Activated CD4-positive, alpha-beta T cell treated with anti-CD3 and anti-CD28 coated beads for 36 hours (primary cell): ENCODE measurements around the gene OMP. TPM values are rescaled to one million over a fixed set of nuclear protein-coding genes. Genes with fewer than 3 reads are reported as not detected.

Source experiments
- ATAC-seq: fragments of 200-7000 bp; cut with Tn5 transposase; one replicate; pipeline ENCODE4 v1.10.0; 2021; ENCODE audit warnings: mild to moderate bottlenecking, moderate library complexity
- CTCF ChIA-PET: fragments of 350-600 bp; sonication (Branson Sonifier 250); formaldehyde crosslinking; loops from one replicate; lab custom pipeline; 2021; ENCODE audit warnings: antibody characterized with exemption; lab: Charles Lee
- POLR2A ChIA-PET: fragments of 350-600 bp; sonication (Branson Sonifier 250); formaldehyde crosslinking; loops from one replicate; lab custom pipeline; 2021; ENCODE audit warnings: antibody characterized with exemption, inconsistent platforms; lab: Charles Lee
- DNase-seq: peaks from one replicate; pipeline ENCODE4 v3.0.0-alpha.2; 2020
- H3K27ac Mint-ChIP-seq: one replicate; pipeline ENCODE4 v1.8.0; 2021; ENCODE audit warnings: mixed read lengths
- H3K27me3 Mint-ChIP-seq: one replicate; pipeline ENCODE4 v1.8.0; 2021; ENCODE audit warnings: mixed read lengths
- H3K36me3 Mint-ChIP-seq: one replicate; pipeline ENCODE4 v1.8.0; 2021; ENCODE audit warnings: low read depth, mixed read lengths
- H3K4me1 Mint-ChIP-seq: one replicate; pipeline ENCODE4 v1.8.0; 2021; ENCODE audit warnings: mixed read lengths
- H3K4me3 Mint-ChIP-seq: one replicate; pipeline ENCODE4 v1.8.0; 2021; ENCODE audit warnings: mild to moderate bottlenecking, moderate library complexity, mixed read lengths
- H3K9me3 Mint-ChIP-seq: one replicate; pipeline ENCODE4 v1.8.0; 2021; ENCODE audit warnings: low read depth, mixed read lengths
- intact Hi-C, 2 experiments: fragments of 100-400 bp; cut with DNase I in 1 of 2; cut with micrococcal nuclease in 1 of 2; formaldehyde crosslinking; loops; one replicate each; pipeline versions ENCODE4 v1.14.2 to v1.15.1; 2022 to 2024; cut with DNase I, micrococcal nuclease
- total RNA-seq, 2 experiments: library from RNA; stranded (reverse); gene quantifications; one replicate each; pipeline ENCODE4 v1.2.3, GENCODE V29; 2021

Gene OMP
- total RNA-seq, 2 experiments from 2014 or later = not detected

DNA sequence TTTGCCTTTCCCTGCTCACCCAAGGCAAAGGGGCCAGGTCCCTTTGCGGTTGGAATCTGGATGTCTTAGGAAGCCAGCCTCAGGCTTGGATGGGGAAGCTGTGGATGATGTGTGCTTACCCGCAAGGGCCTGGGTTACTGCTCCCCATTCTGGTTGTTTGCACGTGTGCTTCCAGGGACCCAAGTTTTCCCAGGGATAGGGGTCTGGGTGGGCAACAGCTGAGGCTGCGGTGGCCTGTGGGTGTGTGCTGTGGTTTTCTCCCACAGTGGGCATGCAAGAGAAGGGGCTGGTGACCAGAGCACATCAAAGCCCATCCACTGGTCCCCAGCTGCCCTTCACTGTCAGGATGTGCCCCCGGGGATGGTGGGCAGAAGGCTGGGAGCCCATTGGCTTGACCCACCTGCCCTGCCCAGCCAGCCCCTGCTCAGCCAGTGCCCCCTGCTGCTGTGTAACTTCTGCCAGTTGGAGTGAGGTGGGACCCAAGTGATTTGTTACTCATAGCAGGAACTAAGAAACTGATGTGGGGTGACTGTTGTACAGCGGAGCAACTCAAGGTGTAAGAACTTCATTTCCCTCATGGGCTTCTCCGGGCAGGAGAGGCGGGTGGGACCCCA is 32.6 kb upstream of the OMP start:
- CTCF ChIA-PET = interaction anchor here (0.6 to 2.4 kb wide), 2 partner anchors 22 to 619 kb away, joined by 3 to 7 read pairs; no protein-coding TSS in a partner anchor
- no peak for ATAC-seq
- intact Hi-C loops = no loop called here

DNA sequence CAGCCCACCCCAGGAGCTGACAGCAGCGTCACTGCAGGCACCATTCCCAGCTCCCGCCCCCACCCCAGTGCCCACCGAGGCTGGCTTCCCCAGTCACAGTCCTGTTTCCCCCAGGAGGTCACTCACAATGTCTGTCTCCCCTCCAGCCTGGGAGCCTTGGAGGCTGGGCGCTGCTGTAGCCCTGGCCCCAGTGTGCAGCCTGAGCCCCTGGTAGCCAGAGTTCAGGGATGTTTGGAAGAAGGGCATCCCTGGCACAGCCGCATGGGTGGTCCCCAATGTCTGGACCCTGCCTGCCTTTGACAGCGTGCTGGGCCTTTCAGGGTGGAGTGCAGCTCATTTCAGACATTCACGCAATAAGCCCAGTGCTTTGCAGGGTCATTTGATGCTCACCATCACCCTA is 31.6 kb upstream of the OMP start:
- no peaks in the 10 kb centered on the region for H3K9me3 Mint-ChIP-seq
- no peak overlapping the region for H3K4me3 Mint-ChIP-seq
- POLR2A ChIA-PET = no interaction called here
- H3K27ac Mint-ChIP-seq = no peak overlapping the region
- peaks cover 15% of the 10 kb centered on the region for H3K4me1 Mint-ChIP-seq
- H3K27me3 Mint-ChIP-seq = no peaks in the 10 kb centered on the region
- ATAC-seq (no peak), DNase-seq (no peak)
- no peaks in the 10 kb centered on the region for H3K36me3 Mint-ChIP-seq
- intact Hi-C loops = no loop called here
- CTCF ChIA-PET = no interaction called here

More for the DNA sequence above, 32.6 kb upstream of the OMP start:
- no peaks in the 10 kb centered on the region for H3K36me3 Mint-ChIP-seq
- no peaks in the 10 kb centered on the region for H3K9me3 Mint-ChIP-seq
- DNase-seq = no peak
- H3K27me3 Mint-ChIP-seq = no peaks in the 10 kb centered on the region
- no peak overlapping the region for H3K4me3 Mint-ChIP-seq
- no peak overlapping the region for H3K27ac Mint-ChIP-seq
- H3K4me1 Mint-ChIP-seq = peaks cover 19% of the 10 kb centered on the region
- POLR2A ChIA-PET = no interaction called here

DNA sequence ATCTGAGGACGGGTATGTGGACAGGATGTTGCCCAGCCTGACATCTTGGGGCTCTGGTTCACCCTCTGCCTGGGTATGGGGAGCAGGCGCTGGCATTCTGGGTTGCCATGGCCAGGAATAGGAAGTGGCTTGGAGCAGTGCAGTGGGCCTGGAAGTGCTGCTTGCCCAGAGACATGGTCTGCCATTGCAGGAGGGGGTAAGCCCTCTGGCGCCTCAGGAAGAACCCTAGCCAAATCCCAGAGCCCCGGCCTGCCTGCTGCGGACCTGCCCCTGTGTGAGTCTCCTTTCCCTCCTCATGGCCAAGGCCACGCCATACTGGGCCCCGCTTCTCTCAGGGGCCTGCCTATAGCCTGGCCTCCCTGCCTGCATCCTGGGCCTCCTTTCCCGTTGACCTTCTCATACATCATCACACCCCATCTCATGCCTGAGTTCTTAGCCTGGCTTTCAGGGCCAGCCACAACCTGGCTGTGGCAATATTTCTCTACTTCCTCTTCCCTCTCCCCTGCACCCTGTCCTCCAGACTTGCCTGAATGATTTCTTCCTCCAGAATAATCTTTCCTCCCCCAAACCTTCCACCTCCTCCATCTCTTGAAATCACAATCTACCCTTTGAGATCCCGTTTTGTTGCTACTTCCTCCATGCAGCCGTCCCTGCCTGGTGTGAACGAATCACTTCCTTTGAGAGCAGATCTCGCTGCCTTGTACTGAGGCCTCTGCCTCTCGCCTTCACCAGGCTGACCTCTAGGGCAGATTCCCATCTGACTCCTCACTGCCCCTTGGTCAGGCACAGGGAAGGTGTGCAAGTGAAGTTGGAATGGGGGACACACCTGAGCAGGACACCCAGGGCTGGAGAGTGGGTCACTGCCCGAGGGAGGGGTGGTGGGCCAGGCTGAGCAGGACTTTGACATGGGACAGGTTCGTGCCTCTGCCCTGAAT is 30.7 kb upstream of the OMP start:
- ATAC-seq (no peak), DNase-seq (no peak)
- Mint-ChIP-seq H3K36me3 (no peaks in the 10 kb centered on the region), H3K27ac (no peak overlapping the region), H3K4me1 (peaks cover 15% of the 10 kb centered on the region), H3K4me3 (no peak overlapping the region), H3K9me3 (no peaks in the 10 kb centered on the region), H3K27me3 (no peaks in the 10 kb centered on the region)
- intact Hi-C loops = no loop called here
- CTCF ChIA-PET = no interaction called here
- POLR2A ChIA-PET = no interaction called here

DNA sequence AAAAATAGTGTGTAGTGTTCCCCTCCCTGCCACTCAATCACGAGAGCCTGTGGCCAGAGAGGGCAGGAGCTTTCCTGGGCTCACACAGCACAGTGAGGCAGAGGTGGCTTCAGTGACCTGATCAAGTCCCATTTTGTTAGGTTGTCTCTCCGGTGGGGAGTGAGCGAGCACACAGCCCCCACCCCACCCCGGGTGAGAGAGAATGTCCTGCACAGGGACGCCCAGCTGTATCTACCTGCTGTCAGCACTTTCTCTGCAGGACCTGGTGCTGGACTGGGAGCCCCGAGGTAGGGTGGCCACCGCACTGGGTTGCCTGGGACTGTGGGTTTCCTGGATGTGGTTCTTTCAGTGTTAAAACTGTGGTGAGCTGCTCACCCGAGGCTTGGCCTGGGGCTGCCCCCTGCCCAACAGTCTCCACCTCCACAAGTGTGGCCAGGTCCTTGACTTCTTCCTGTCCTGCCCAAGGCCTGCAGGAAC is 29.8 kb upstream of the OMP start:
- H3K27ac Mint-ChIP-seq = no peak overlapping the region
- H3K9me3 Mint-ChIP-seq = no peaks in the 10 kb centered on the region
- CTCF ChIA-PET = interaction anchor here (1.1 to 2.1 kb wide), 2 partner anchors 25 to 27 kb away, joined by 3 to 6 read pairs; no protein-coding TSS in a partner anchor
- peaks cover 15% of the 10 kb centered on the region for H3K4me1 Mint-ChIP-seq
- DNase-seq (peak; percentile 18), ATAC-seq (peak; percentile 55)
- no peak overlapping the region for H3K4me3 Mint-ChIP-seq
- H3K36me3 Mint-ChIP-seq = no peaks in the 10 kb centered on the region
- intact Hi-C loops = no loop called here
- H3K27me3 Mint-ChIP-seq = no peaks in the 10 kb centered on the region
- POLR2A ChIA-PET = no interaction called here

DNA sequence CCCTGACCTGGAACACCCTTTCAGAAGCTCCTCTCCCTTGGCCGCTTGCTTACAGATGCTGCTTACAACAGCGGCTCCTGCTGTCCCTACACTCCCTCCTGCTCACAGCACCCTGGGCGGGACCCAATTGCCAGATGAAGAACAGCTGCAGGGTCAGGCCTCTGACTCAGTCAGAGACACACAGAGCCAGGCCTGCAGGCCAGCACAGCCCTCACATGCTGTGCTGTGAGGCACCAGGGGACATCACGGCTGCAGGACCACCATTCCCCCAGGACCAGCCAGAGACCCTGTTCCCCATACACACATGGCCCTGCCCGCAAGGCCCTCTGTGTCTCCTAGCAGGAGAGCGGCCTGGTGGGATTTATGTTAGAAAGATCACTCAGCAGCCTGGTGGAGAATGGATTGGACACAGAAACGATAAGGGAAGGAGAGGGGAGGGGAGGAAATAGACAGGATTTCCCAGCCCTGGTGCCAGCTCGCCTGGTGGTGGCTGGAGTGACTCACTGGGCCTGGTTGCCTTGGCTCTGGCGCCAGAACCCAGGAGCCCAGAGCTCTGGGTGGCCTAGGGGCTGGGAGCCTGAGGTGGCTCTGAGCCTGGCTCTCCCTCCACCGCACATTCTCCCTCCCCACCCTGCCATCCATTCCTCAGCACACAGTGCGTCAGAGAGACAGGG is 29.2 kb upstream of the OMP start:
- H3K4me3 Mint-ChIP-seq = no peak overlapping the region
- POLR2A ChIA-PET = no interaction called here
- DNase-seq (no peak), ATAC-seq (no peak)
- CTCF ChIA-PET = interaction anchor here (1.1 to 2.1 kb wide), 2 partner anchors 26 to 28 kb away, joined by 3 to 6 read pairs; no protein-coding TSS in a partner anchor
- no peaks in the 10 kb centered on the region for H3K9me3 Mint-ChIP-seq
- intact Hi-C loops = no loop called here
- H3K27me3 Mint-ChIP-seq = no peaks in the 10 kb centered on the region
- H3K4me1 Mint-ChIP-seq = peaks cover 15% of the 10 kb centered on the region
- H3K27ac Mint-ChIP-seq = no peak overlapping the region
- H3K36me3 Mint-ChIP-seq = no peaks in the 10 kb centered on the region

DNA sequence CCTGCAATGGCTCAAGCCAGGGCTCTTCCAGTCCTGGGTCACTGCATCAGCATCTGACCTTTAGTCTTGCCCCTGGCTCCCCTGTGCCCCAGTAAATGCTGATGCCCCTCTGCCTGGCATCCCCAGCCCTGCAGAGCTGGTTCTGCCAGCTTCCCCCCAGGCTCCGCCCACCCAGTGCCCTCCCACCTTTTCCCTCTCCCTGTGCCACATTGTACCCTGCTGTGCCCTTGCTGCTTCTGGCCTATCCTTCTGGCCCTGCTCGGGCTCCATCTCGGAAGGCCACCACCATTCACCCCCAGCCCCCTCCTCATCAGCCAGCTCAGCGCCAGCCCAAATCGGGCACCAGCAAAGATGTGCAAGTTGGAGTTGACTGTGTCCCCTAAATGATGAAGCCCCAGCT is 28.4 kb upstream of the OMP start:
- Mint-ChIP-seq H3K27ac (no peak overlapping the region), H3K9me3 (no peaks in the 10 kb centered on the region), H3K4me3 (no peak overlapping the region), H3K36me3 (no peaks in the 10 kb centered on the region), H3K27me3 (no peaks in the 10 kb centered on the region), H3K4me1 (peaks cover 15% of the 10 kb centered on the region)
- intact Hi-C loops = no loop called here
- DNase-seq (no peak), ATAC-seq (no peak)
- ChIA-PET CTCF (interaction anchor here (2.1 kb wide), 1 partner anchor 29 kb away, joined by 6 read pairs; no protein-coding TSS in a partner anchor), POLR2A (no interaction called here)

DNA sequence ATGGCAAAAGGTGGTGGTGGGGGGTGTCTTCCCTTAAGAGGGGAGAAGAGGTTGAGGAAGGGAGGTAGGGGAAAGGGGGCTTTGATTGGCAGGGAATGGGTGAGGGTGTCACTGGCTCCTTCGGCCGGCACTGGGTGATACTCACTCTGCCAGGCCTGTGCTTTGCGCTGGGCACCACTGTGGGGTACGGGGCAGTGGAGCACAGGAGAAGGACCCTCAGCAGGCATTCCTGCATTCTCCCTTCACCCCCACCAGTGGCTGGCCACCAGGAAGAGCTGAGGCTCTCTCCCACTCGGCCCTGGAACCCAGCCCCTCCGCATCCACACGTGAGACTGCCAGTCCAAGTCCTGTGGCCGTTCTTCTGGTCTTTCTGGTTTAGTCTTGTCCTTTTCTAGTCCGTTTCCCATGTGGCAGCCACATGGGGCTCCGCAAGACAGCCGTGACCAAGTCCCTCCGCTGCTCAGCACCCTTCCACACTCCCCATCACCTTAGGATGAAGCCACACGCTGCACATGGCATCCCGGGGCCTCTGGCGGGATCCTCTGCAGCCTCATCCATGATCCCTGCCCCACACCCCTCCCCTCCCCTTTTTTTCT is 27.9 kb upstream of the OMP start:
- Mint-ChIP-seq H3K27ac (no peak overlapping the region), H3K4me3 (no peak overlapping the region), H3K9me3 (no peaks in the 10 kb centered on the region), H3K27me3 (no peaks in the 10 kb centered on the region), H3K4me1 (peaks cover 15% of the 10 kb centered on the region), H3K36me3 (no peaks in the 10 kb centered on the region)
- DNase-seq (no peak), ATAC-seq (no peak)
- CTCF ChIA-PET = interaction anchor here (2.1 kb wide), 1 partner anchor 29 kb away, joined by 6 read pairs; no protein-coding TSS in a partner anchor
- POLR2A ChIA-PET = no interaction called here
- intact Hi-C loops = no loop called here

DNA sequence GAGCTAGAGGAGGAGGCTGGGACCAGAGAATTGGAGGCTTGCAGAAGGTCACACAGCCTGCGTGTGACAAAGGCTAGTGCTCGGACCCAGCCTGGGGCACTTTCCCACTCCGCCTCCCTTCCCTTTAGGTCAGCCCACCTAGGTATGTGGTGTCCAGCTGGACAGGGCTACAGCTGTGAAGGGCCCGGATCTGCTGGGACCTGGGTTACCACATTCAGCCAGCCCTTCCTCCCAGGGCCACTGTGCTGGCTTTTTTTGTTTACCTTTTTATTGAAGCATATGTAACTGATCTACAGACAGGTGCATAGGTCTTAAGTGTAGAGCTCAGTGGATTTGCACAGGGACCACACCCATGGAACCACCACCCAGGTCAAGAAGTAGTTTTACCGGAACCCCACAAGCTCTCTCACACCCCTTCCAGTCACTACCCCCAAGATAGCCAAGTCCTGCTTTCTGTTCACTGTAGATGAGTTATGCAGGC is 27.2 kb upstream of the OMP start:
- ATAC-seq (no peak), DNase-seq (no peak)
- POLR2A ChIA-PET = interaction anchor here (0.6 kb wide), 1 partner anchor 1652 kb away, joined by 3 read pairs; no protein-coding TSS in a partner anchor
- Mint-ChIP-seq H3K27me3 (no peaks in the 10 kb centered on the region), H3K27ac (no peak overlapping the region), H3K36me3 (no peaks in the 10 kb centered on the region), H3K4me3 (no peak overlapping the region), H3K9me3 (no peaks in the 10 kb centered on the region), H3K4me1 (peaks cover 15% of the 10 kb centered on the region)
- CTCF ChIA-PET = interaction anchor here (0.6 kb wide), 1 partner anchor 17 kb away, joined by 3 read pairs; no protein-coding TSS in a partner anchor
- intact Hi-C loops = no loop called here

DNA sequence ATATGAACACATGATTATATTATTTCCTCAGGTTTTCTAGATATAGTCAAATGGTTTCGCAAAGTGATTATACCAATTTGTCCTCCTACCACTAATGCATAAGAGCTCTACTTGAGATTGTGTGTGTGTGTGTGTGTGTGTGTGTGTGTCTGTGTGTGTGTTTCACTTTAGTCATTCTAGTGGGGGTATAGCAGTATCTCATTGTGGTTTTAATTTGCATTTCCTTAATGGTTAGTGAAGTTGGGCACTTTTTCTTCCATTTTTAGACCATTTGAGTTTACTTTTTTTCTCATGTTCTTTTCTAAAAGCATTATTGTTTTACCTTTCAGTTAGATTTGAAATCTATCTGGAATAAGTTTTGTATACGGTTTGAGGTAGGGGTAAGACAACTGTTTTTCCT is 23.0 kb upstream of the OMP start:
- no peaks in the 10 kb centered on the region for H3K9me3 Mint-ChIP-seq
- intact Hi-C loops = no loop called here
- ATAC-seq (no peak), DNase-seq (no peak)
- H3K4me1 Mint-ChIP-seq = peaks cover 19% of the 10 kb centered on the region
- no peak overlapping the region for H3K27ac Mint-ChIP-seq
- ChIA-PET CTCF (interaction anchor here (1.3 to 5.6 kb wide), 3 partner anchors 12 to 34 kb away, joined by 3 to 32 read pairs (median 5); no protein-coding TSS in a partner anchor), POLR2A (no interaction called here)
- H3K36me3 Mint-ChIP-seq = no peaks in the 10 kb centered on the region
- no peaks in the 10 kb centered on the region for H3K27me3 Mint-ChIP-seq
- H3K4me3 Mint-ChIP-seq = no peak overlapping the region

DNA sequence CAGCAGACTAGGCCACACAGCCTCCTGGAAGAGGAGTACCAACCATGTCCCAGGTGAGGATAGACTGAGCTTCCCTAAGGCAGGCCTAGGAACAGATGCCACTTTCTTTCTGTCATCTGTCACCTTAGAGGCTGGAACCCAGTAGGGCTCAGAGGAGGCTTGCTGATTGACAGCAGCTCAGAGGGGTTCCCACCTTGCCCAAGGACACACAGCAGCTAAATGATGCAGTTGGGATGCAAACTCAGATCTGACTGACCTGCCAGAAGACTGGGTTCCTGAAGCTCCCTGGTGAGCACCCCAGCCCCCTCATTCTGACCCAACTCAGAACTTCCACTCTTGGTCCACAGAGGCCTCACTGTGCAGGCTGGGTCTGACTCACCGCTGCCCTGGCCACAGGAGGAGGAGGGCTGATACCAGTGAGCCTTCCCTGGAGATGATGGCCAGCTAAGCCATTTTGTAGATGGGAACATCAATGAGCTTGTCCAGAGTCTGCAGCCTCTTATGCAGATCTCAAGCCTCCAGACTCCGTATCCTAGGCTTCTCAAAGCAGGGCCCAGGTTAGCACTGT is 21.9 kb upstream of the OMP start:
- H3K27me3 Mint-ChIP-seq = no peaks in the 10 kb centered on the region
- no peak overlapping the region for H3K27ac Mint-ChIP-seq
- peaks cover 19% of the 10 kb centered on the region for H3K4me1 Mint-ChIP-seq
- intact Hi-C loops = no loop called here
- peak; percentile 3 for DNase-seq
- no peak for ATAC-seq
- POLR2A ChIA-PET = no interaction called here
- no peak overlapping the region for H3K4me3 Mint-ChIP-seq
- no peaks in the 10 kb centered on the region for H3K9me3 Mint-ChIP-seq
- CTCF ChIA-PET = interaction anchor here (1.0 to 5.6 kb wide), 3 partner anchors 11 to 35 kb away, joined by 3 to 32 read pairs (median 5); no protein-coding TSS in a partner anchor
- no peaks in the 10 kb centered on the region for H3K36me3 Mint-ChIP-seq
